Ovary (tissue), 3 donors: ENCODE measurements around the gene MARK2.

Experiments used
- CTCF ChIP-seq, 3 donors: fragments of 450-650 bp in 2 of 3; fragments of 200-600 bp in 1 of 3; IDR thresholded peaks; one replicate each; pipeline versions ENCODE4 v1.5.1 to v1.8.0; 2016 to 2022; ENCODE audit warnings: antibody characterized with exemption in 3 of 3, mild to moderate bottlenecking in 1 of 3
- EP300 ChIP-seq: sonication (generic); formaldehyde crosslinking; IDR thresholded peaks from one replicate; pipeline ENCODE4 v1.6.1; 2017; ENCODE audit warnings: antibody characterized with exemption
- donor health status: DM: no; HTN: no; CAD: no.

- no peak for TF ChIP-seq EP300
- no peak for TF ChIP-seq CTCF (IDR thresholded peaks at IDR 0.05)
Observed at GRCh38 chr11:63844836-63845235, 5.9 kb downstream of the MARK2 start.
